Measurements from ENCODE around the gene TMEM255B. TPM values are rescaled to one million over a fixed set of nuclear protein-coding genes. Genes with fewer than 3 reads are reported as not detected.
A peak's percentile ranks its signal among the peaks of the same experiment; 100 is the strongest.

Gene TMEM255B
- total RNA-seq, 1 experiment from 2014 or later, result 4.7 TPM

DNA sequence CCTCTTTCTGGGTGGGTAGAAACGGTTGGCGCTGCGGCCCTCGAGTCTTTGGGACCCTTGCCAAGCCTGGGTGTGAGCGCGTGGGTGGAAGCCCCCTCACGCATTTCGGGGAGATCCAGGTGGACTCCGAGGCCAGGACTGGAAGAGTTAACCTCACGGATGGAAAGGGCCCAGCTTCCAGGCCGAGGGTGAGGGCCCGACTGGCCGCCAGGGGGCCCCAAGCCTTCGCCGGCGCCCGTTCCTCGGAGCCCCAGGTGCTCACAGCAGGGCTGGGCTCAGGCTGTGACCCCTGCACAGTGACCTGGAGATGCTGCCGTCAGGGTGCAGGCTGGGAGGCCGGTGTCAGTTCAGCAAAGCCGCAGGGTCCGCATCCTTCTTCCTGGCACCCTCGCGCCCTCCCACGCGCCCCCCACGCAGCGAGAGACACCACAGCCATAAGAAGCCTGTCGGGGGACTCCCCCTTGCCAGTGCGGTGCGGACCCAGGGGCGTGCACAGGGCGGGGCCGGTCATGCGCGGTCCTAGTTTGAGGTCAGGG is 34.2 kb upstream of the TMEM255B start (continued):
- no peak for TF ChIP-seq TP53 (CRISPR knock-in tag; IDR thresholded peaks at IDR 0.05)
- no peak for TF ChIP-seq STAT6 (CRISPR knock-in tag; conservative IDR thresholded peaks at IDR 0.05; ENCODE audit: low read depth)
- TF ChIP-seq PRRX2 (CRISPR knock-in tag; IDR thresholded peaks at IDR 0.05), result no peak
- no peak for TF ChIP-seq CREM (CRISPR knock-in tag; IDR thresholded peaks at IDR 0.05)
- TF ChIP-seq, protein P1, sequence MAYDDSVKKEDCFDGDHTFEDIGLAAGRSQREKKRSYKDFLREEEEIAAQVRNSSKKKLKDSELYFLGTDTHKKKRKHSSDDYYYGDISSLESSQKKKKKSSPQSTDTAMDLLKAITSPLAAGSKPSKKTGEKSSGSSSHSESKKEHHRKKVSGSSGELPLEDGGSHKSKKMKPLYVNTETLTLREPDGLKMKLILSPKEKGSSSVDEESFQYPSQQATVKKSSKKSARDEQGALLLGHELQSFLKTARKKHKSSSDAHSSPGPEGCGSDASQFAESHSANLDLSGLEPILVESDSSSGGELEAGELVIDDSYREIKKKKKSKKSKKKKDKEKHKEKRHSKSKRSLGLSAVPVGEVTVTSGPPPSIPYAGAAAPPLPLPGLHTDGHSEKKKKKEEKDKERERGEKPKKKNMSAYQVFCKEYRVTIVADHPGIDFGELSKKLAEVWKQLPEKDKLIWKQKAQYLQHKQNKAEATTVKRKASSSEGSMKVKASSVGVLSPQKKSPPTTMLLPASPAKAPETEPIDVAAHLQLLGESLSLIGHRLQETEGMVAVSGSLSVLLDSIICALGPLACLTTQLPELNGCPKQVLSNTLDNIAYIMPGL (CRISPR knock-in tag; IDR thresholded peaks at IDR 0.05), result peak; percentile 59
- TF ChIP-seq, protein P2, sequence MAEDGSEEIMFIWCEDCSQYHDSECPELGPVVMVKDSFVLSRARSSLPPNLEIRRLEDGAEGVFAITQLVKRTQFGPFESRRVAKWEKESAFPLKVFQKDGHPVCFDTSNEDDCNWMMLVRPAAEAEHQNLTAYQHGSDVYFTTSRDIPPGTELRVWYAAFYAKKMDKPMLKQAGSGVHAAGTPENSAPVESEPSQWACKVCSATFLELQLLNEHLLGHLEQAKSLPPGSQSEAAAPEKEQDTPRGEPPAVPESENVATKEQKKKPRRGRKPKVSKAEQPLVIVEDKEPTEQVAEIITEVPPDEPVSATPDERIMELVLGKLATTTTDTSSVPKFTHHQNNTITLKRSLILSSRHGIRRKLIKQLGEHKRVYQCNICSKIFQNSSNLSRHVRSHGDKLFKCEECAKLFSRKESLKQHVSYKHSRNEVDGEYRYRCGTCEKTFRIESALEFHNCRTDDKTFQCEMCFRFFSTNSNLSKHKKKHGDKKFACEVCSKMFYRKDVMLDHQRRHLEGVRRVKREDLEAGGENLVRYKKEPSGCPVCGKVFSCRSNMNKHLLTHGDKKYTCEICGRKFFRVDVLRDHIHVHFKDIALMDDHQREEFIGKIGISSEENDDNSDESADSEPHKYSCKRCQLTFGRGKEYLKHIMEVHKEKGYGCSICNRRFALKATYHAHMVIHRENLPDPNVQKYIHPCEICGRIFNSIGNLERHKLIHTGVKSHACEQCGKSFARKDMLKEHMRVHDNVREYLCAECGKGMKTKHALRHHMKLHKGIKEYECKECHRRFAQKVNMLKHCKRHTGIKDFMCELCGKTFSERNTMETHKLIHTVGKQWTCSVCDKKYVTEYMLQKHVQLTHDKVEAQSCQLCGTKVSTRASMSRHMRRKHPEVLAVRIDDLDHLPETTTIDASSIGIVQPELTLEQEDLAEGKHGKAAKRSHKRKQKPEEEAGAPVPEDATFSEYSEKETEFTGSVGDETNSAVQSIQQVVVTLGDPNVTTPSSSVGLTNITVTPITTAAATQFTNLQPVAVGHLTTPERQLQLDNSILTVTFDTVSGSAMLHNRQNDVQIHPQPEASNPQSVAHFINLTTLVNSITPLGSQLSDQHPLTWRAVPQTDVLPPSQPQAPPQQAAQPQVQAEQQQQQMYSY (CRISPR knock-in tag; IDR thresholded peaks at IDR 0.05), result no peak
- TF ChIP-seq GABPB1 (CRISPR knock-in tag; IDR thresholded peaks at IDR 0.05), result no peak
- TF ChIP-seq JAZF1 (CRISPR knock-in tag; IDR thresholded peaks at IDR 0.05), result no peak
- TF ChIP-seq NFYB (CRISPR knock-in tag; conservative IDR thresholded peaks at IDR 0.05; ENCODE audit: low read depth), result no peak
- peak; percentile 75 for TF ChIP-seq CTCF (IDR thresholded peaks at IDR 0.05)
- TF ChIP-seq USF1 (CRISPR knock-in tag; IDR thresholded peaks at IDR 0.05), result no peak
- peak; percentile 43; the same call in 1 of the 2 replicates for TF ChIP-seq MAX (CRISPR knock-in tag; IDR thresholded peaks at IDR 0.05)
- 0 out of 2 replicates have a peak, but pooled peaks have one; percentile 14 for TF ChIP-seq ZNF416 (CRISPR knock-in tag; IDR thresholded peaks at IDR 0.05)
- no peak for TF ChIP-seq ZBTB43 (CRISPR knock-in tag; IDR thresholded peaks at IDR 0.05)
- TF ChIP-seq, protein P3, sequence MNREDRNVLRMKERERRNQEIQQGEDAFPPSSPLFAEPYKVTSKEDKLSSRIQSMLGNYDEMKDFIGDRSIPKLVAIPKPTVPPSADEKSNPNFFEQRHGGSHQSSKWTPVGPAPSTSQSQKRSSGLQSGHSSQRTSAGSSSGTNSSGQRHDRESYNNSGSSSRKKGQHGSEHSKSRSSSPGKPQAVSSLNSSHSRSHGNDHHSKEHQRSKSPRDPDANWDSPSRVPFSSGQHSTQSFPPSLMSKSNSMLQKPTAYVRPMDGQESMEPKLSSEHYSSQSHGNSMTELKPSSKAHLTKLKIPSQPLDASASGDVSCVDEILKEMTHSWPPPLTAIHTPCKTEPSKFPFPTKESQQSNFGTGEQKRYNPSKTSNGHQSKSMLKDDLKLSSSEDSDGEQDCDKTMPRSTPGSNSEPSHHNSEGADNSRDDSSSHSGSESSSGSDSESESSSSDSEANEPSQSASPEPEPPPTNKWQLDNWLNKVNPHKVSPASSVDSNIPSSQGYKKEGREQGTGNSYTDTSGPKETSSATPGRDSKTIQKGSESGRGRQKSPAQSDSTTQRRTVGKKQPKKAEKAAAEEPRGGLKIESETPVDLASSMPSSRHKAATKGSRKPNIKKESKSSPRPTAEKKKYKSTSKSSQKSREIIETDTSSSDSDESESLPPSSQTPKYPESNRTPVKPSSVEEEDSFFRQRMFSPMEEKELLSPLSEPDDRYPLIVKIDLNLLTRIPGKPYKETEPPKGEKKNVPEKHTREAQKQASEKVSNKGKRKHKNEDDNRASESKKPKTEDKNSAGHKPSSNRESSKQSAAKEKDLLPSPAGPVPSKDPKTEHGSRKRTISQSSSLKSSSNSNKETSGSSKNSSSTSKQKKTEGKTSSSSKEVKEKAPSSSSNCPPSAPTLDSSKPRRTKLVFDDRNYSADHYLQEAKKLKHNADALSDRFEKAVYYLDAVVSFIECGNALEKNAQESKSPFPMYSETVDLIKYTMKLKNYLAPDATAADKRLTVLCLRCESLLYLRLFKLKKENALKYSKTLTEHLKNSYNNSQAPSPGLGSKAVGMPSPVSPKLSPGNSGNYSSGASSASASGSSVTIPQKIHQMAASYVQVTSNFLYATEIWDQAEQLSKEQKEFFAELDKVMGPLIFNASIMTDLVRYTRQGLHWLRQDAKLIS (CRISPR knock-in tag; IDR thresholded peaks at IDR 0.05; ENCODE audit: borderline replicate concordance), result no peak
- TF ChIP-seq, protein P4, sequence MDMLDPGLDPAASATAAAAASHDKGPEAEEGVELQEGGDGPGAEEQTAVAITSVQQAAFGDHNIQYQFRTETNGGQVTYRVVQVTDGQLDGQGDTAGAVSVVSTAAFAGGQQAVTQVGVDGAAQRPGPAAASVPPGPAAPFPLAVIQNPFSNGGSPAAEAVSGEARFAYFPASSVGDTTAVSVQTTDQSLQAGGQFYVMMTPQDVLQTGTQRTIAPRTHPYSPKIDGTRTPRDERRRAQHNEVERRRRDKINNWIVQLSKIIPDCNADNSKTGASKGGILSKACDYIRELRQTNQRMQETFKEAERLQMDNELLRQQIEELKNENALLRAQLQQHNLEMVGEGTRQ (CRISPR knock-in tag; IDR thresholded peaks at IDR 0.05), result no peak
- TF ChIP-seq ZNF219 (CRISPR knock-in tag; IDR thresholded peaks at IDR 0.05; ENCODE audit: borderline replicate concordance), result no peak
- no peak for TF ChIP-seq FOXJ3 (CRISPR knock-in tag; IDR thresholded peaks at IDR 0.05; ENCODE audit: borderline replicate concordance)
- TF ChIP-seq KAT7 (CRISPR knock-in tag; IDR thresholded peaks at IDR 0.05; ENCODE audit: borderline replicate concordance), result no peak
- no peak for TF ChIP-seq ZNF396 (CRISPR knock-in tag; IDR thresholded peaks at IDR 0.05; ENCODE audit: borderline replicate concordance)
- TF ChIP-seq, protein P5, sequence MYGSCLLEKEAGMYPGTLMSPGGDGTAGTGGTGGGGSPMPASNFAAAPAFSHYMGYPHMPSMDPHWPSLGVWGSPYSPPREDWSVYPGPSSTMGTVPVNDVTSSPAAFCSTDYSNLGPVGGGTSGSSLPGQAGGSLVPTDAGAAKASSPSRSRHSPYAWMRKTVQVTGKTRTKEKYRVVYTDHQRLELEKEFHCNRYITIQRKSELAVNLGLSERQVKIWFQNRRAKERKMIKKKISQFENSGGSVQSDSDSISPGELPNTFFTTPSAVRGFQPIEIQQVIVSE (CRISPR knock-in tag; IDR thresholded peaks at IDR 0.05; ENCODE audit: borderline replicate concordance), result no peak
